WTC11 (cell line): Measurements from ENCODE around the gene TAF10. TPM values are rescaled to one million over a fixed set of nuclear protein-coding genes. Genes with fewer than 3 reads are reported as not detected.

ENCODE experiments used
- ATAC-seq: fragments of 200-7000 bp; cut with Tn5 transposase; 2 replicates; pipeline ENCODE4 v1.10.0; 2021; ENCODE audit warnings: mild to moderate bottlenecking, moderate library complexity
- CTCF ChIA-PET: fragments of 300-600 bp; sonication (Branson Sonifier 250); formaldehyde crosslinking; loops from one replicate; lab custom pipeline; 2021; ENCODE audit warnings: antibody characterized with exemption; lab: Charles Lee
- POLR2A ChIA-PET: fragments of 350-600 bp; sonication (Branson Sonifier 250); formaldehyde crosslinking; loops from one replicate; lab custom pipeline; 2021; ENCODE audit warnings: antibody characterized with exemption; lab: Charles Lee
- DNase-seq: peaks from one replicate; pipeline ENCODE4 v3.0.0; 2021; ENCODE audit warnings: low spot score
- H3K27ac Mint-ChIP-seq: 2 replicates; pipeline ENCODE4 v1.8.0; 2021; ENCODE audit warnings: mixed read lengths
- H3K27me3 Mint-ChIP-seq: 2 replicates; pipeline ENCODE4 v1.8.0; 2021; ENCODE audit warnings: low read depth, mild to moderate bottlenecking, moderate library complexity, mixed read lengths
- H3K36me3 Mint-ChIP-seq: 2 replicates; pipeline ENCODE4 v1.8.0; 2021; ENCODE audit warnings: mixed read lengths
- H3K4me1 Mint-ChIP-seq: 2 replicates; pipeline ENCODE4 v1.8.0; 2022; ENCODE audit warnings: mixed read lengths
- H3K4me3 Mint-ChIP-seq: 2 replicates; pipeline ENCODE4 v1.8.0; 2021; ENCODE audit warnings: mild to moderate bottlenecking, moderate library complexity, mixed read lengths
- H3K9me3 Mint-ChIP-seq: 2 replicates; pipeline ENCODE4 v1.8.0; 2021; ENCODE audit warnings: mixed read lengths
- CBFB ChIP-seq: sonication (generic); formaldehyde crosslinking; IDR thresholded peaks from 2 replicates; pipeline ENCODE4 v1.8.1; 2022; ENCODE audit warnings: mild to moderate bottlenecking, low read depth, missing genetic modification reagents
- NFE2L1 ChIP-seq: sonication (generic); formaldehyde crosslinking; IDR thresholded peaks from 2 replicates; pipeline ENCODE4 v1.8.1; 2023; ENCODE audit warnings: missing genetic modification reagents
- NFYB ChIP-seq: sonication (generic); formaldehyde crosslinking; conservative IDR thresholded peaks from 2 replicates; pipeline ENCODE4 v1.8.0; 2022; ENCODE audit warnings: low read depth, missing genetic modification reagents
- TEAD4 ChIP-seq: sonication (generic); formaldehyde crosslinking; IDR thresholded peaks from 2 replicates; pipeline ENCODE4 v1.8.0; 2022; ENCODE audit warnings: mild to moderate bottlenecking, missing genetic modification reagents
- TP53 ChIP-seq: sonication (generic); formaldehyde crosslinking; IDR thresholded peaks from 2 replicates; pipeline ENCODE4 v1.8.1; 2023; ENCODE audit warnings: mild to moderate bottlenecking, missing genetic modification reagents
- ZBTB21 ChIP-seq: sonication (generic); formaldehyde crosslinking; IDR thresholded peaks from 2 replicates; pipeline ENCODE4 v1.8.1; 2023; ENCODE audit warnings: mild to moderate bottlenecking, missing genetic modification reagents, borderline replicate concordance
- ZNF219 ChIP-seq: sonication (generic); formaldehyde crosslinking; IDR thresholded peaks from 2 replicates; pipeline ENCODE4 v1.8.0; 2023; ENCODE audit warnings: missing genetic modification reagents, mild to moderate bottlenecking, borderline replicate concordance
- total RNA-seq: library from RNA; stranded (reverse); gene quantifications from 3 replicates; pipeline ENCODE4 v1.2.3, GENCODE V29; 2021
- TF ChIP-seq, protein P1 (sequence below): sonication (generic); formaldehyde crosslinking; IDR thresholded peaks from 2 replicates; pipeline ENCODE4 v1.8.0; 2022; ENCODE audit warnings: missing genetic modification reagents
- TF ChIP-seq, protein P2 (sequence below): sonication (generic); formaldehyde crosslinking; IDR thresholded peaks from 2 replicates; pipeline ENCODE4 v1.8.1; 2023; ENCODE audit warnings: mild to moderate bottlenecking, missing genetic modification reagents, moderate library complexity
- TF ChIP-seq, protein P3 (sequence below): fragments of 250-450 bp; sonication (Bioruptor Pico); IDR thresholded peaks from 2 replicates; pipeline ENCODE4 v1.9.0; 2021; ENCODE audit warnings: mild to moderate bottlenecking
- TF ChIP-seq, protein P4 (sequence below): sonication (generic); formaldehyde crosslinking; IDR thresholded peaks from 2 replicates; pipeline ENCODE4 v1.8.0; 2022; ENCODE audit warnings: mild to moderate bottlenecking, missing genetic modification reagents
- TF ChIP-seq, protein P5 (sequence below): sonication (generic); formaldehyde crosslinking; IDR thresholded peaks from 2 replicates; pipeline ENCODE4 v1.8.0; 2022; ENCODE audit warnings: mild to moderate bottlenecking, missing genetic modification reagents
- TF ChIP-seq, protein P6 (sequence below): sonication (generic); formaldehyde crosslinking; IDR thresholded peaks from 2 replicates; pipeline ENCODE4 v1.8.0; 2023; ENCODE audit warnings: missing genetic modification reagents, mild to moderate bottlenecking, borderline replicate concordance
- TF ChIP-seq, protein P7 (sequence below): fragments of 250-450 bp; sonication (Bioruptor Pico); IDR thresholded peaks from 2 replicates; pipeline ENCODE4 v1.9.0; 2021; ENCODE audit warnings: mild to moderate bottlenecking
- TF ChIP-seq, protein P8 (sequence below): sonication (generic); formaldehyde crosslinking; IDR thresholded peaks from 2 replicates; pipeline ENCODE4 v1.8.1; 2022; ENCODE audit warnings: low read depth, missing genetic modification reagents, borderline replicate concordance

TAF10 gene
- total RNA-seq, 1 experiment from 2014 or later: 165 TPM

DNA sequence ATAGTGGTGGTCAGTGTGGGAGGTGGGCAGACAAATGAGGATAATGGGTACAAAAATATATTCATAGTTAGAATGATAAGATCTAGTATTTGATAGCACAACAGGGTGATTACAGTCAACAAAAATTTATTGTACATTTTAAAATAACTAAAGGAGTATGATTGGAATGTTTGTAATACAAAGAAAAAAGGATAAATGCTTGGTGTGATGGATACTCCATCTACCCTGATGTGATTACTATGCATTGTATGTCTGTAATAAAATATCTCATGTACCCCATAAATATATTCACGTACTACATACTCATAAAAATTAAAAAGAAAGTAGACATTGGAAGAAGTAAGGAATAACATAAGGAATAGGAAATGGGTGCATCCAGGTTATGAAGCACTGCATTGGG, 24.0 kb downstream of the TAF10 start (continued):
- TF ChIP-seq, protein P1, sequence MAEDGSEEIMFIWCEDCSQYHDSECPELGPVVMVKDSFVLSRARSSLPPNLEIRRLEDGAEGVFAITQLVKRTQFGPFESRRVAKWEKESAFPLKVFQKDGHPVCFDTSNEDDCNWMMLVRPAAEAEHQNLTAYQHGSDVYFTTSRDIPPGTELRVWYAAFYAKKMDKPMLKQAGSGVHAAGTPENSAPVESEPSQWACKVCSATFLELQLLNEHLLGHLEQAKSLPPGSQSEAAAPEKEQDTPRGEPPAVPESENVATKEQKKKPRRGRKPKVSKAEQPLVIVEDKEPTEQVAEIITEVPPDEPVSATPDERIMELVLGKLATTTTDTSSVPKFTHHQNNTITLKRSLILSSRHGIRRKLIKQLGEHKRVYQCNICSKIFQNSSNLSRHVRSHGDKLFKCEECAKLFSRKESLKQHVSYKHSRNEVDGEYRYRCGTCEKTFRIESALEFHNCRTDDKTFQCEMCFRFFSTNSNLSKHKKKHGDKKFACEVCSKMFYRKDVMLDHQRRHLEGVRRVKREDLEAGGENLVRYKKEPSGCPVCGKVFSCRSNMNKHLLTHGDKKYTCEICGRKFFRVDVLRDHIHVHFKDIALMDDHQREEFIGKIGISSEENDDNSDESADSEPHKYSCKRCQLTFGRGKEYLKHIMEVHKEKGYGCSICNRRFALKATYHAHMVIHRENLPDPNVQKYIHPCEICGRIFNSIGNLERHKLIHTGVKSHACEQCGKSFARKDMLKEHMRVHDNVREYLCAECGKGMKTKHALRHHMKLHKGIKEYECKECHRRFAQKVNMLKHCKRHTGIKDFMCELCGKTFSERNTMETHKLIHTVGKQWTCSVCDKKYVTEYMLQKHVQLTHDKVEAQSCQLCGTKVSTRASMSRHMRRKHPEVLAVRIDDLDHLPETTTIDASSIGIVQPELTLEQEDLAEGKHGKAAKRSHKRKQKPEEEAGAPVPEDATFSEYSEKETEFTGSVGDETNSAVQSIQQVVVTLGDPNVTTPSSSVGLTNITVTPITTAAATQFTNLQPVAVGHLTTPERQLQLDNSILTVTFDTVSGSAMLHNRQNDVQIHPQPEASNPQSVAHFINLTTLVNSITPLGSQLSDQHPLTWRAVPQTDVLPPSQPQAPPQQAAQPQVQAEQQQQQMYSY (CRISPR knock-in tag): no peak
- TF ChIP-seq, protein P2, sequence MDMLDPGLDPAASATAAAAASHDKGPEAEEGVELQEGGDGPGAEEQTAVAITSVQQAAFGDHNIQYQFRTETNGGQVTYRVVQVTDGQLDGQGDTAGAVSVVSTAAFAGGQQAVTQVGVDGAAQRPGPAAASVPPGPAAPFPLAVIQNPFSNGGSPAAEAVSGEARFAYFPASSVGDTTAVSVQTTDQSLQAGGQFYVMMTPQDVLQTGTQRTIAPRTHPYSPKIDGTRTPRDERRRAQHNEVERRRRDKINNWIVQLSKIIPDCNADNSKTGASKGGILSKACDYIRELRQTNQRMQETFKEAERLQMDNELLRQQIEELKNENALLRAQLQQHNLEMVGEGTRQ (CRISPR knock-in tag): no peak
- TF ChIP-seq, protein P3, sequence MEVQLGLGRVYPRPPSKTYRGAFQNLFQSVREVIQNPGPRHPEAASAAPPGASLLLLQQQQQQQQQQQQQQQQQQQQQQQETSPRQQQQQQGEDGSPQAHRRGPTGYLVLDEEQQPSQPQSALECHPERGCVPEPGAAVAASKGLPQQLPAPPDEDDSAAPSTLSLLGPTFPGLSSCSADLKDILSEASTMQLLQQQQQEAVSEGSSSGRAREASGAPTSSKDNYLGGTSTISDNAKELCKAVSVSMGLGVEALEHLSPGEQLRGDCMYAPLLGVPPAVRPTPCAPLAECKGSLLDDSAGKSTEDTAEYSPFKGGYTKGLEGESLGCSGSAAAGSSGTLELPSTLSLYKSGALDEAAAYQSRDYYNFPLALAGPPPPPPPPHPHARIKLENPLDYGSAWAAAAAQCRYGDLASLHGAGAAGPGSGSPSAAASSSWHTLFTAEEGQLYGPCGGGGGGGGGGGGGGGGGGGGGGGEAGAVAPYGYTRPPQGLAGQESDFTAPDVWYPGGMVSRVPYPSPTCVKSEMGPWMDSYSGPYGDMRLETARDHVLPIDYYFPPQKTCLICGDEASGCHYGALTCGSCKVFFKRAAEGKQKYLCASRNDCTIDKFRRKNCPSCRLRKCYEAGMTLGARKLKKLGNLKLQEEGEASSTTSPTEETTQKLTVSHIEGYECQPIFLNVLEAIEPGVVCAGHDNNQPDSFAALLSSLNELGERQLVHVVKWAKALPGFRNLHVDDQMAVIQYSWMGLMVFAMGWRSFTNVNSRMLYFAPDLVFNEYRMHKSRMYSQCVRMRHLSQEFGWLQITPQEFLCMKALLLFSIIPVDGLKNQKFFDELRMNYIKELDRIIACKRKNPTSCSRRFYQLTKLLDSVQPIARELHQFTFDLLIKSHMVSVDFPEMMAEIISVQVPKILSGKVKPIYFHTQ (CRISPR knock-in tag): no peak
- no peak for TF ChIP-seq ZNF219 (CRISPR knock-in tag)
- TF ChIP-seq, protein P4, sequence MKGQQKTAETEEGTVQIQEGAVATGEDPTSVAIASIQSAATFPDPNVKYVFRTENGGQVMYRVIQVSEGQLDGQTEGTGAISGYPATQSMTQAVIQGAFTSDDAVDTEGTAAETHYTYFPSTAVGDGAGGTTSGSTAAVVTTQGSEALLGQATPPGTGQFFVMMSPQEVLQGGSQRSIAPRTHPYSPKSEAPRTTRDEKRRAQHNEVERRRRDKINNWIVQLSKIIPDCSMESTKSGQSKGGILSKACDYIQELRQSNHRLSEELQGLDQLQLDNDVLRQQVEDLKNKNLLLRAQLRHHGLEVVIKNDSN: no peak
- TF ChIP-seq TEAD4 (CRISPR knock-in tag): no peak
- no peak for TF ChIP-seq ZBTB21 (CRISPR knock-in tag)

DNA sequence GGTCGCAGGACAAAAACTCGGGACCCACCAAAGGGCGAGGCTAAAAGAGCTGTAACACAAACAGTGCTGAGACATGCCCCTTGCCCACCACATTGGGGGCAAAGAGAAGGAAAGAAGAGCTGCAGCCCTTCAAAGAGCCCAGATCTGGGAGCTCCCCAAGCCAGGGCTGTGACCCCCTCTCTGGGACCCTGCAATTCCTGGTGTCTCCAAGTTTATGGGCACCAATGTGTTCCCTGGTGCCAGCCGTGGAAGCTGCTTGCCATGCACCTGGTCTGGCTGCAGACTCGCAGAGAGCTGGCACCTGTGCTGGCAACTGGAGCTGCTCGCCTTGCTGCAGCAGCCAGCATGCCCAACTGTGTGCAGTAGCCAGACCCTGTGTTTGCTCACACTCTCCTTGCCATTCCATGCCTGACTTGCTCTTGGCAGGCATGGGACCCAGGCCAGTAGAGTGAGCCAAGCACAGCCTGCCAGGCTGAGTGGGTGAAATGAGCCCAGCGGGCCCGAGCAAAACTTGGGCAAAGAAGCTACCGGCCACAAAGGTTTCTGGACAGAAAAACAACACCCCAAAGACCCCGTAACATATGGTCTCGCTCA, 24.6 kb downstream of the TAF10 start:
- no peak overlapping the region for H3K4me3 Mint-ChIP-seq
- no peak for TF ChIP-seq TP53 (CRISPR knock-in tag)
- TF ChIP-seq, protein P5, sequence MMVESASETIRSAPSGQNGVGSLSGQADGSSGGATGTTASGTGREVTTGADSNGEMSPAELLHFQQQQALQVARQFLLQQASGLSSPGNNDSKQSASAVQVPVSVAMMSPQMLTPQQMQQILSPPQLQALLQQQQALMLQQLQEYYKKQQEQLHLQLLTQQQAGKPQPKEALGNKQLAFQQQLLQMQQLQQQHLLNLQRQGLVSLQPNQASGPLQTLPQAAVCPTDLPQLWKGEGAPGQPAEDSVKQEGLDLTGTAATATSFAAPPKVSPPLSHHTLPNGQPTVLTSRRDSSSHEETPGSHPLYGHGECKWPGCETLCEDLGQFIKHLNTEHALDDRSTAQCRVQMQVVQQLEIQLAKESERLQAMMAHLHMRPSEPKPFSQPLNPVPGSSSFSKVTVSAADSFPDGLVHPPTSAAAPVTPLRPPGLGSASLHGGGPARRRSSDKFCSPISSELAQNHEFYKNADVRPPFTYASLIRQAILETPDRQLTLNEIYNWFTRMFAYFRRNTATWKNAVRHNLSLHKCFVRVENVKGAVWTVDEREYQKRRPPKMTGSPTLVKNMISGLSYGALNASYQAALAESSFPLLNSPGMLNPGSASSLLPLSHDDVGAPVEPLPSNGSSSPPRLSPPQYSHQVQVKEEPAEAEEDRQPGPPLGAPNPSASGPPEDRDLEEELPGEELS (CRISPR knock-in tag): no peak
- TF ChIP-seq, protein P6, sequence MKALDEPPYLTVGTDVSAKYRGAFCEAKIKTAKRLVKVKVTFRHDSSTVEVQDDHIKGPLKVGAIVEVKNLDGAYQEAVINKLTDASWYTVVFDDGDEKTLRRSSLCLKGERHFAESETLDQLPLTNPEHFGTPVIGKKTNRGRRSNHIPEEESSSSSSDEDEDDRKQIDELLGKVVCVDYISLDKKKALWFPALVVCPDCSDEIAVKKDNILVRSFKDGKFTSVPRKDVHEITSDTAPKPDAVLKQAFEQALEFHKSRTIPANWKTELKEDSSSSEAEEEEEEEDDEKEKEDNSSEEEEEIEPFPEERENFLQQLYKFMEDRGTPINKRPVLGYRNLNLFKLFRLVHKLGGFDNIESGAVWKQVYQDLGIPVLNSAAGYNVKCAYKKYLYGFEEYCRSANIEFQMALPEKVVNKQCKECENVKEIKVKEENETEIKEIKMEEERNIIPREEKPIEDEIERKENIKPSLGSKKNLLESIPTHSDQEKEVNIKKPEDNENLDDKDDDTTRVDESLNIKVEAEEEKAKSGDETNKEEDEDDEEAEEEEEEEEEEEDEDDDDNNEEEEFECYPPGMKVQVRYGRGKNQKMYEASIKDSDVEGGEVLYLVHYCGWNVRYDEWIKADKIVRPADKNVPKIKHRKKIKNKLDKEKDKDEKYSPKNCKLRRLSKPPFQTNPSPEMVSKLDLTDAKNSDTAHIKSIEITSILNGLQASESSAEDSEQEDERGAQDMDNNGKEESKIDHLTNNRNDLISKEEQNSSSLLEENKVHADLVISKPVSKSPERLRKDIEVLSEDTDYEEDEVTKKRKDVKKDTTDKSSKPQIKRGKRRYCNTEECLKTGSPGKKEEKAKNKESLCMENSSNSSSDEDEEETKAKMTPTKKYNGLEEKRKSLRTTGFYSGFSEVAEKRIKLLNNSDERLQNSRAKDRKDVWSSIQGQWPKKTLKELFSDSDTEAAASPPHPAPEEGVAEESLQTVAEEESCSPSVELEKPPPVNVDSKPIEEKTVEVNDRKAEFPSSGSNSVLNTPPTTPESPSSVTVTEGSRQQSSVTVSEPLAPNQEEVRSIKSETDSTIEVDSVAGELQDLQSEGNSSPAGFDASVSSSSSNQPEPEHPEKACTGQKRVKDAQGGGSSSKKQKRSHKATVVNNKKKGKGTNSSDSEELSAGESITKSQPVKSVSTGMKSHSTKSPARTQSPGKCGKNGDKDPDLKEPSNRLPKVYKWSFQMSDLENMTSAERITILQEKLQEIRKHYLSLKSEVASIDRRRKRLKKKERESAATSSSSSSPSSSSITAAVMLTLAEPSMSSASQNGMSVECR (CRISPR knock-in tag): no peak
- TF ChIP-seq, protein P7, sequence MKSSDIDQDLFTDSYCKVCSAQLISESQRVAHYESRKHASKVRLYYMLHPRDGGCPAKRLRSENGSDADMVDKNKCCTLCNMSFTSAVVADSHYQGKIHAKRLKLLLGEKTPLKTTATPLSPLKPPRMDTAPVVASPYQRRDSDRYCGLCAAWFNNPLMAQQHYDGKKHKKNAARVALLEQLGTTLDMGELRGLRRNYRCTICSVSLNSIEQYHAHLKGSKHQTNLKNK: no peak
- TF ChIP-seq, protein P8, sequence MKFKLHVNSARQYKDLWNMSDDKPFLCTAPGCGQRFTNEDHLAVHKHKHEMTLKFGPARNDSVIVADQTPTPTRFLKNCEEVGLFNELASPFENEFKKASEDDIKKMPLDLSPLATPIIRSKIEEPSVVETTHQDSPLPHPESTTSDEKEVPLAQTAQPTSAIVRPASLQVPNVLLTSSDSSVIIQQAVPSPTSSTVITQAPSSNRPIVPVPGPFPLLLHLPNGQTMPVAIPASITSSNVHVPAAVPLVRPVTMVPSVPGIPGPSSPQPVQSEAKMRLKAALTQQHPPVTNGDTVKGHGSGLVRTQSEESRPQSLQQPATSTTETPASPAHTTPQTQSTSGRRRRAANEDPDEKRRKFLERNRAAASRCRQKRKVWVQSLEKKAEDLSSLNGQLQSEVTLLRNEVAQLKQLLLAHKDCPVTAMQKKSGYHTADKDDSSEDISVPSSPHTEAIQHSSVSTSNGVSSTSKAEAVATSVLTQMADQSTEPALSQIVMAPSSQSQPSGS (CRISPR knock-in tag): no peak
- TF ChIP-seq NFE2L1: no peak
- no peak for TF ChIP-seq CBFB (CRISPR knock-in tag)
- TF ChIP-seq NFYB (CRISPR knock-in tag): no peak
- TF ChIP-seq, all 79 proteins: peak for 0
- CTCF ChIA-PET: interaction anchor here (0.9 to 1.8 kb wide), 6 partner anchors 16 to 209 kb away, joined by 3 to 12 read pairs (median 5); partner anchors contain the start of gene TAF10
- peaks cover 30% of the 10 kb centered on the region for H3K9me3 Mint-ChIP-seq
- POLR2A ChIA-PET: interaction anchor here (1.1 kb wide), 1 partner anchor 106 kb away, joined by 3 read pairs; the partner anchor contains the start of genes ARFIP2 and TIMM10B
- ATAC-seq: peak; percentile 29
- no peak overlapping the region for H3K27ac Mint-ChIP-seq
- peaks cover 3% of the 10 kb centered on the region for H3K36me3 Mint-ChIP-seq
- H3K27me3 Mint-ChIP-seq: no peaks in the 10 kb centered on the region
- H3K4me1 Mint-ChIP-seq: no peaks in the 10 kb centered on the region
- DNase-seq: no peak
